Fibroblast of villous mesenchyme (primary cell): Measurements from ENCODE around the gene CCDC14. TPM values are rescaled to one million over a fixed set of nuclear protein-coding genes. Genes with fewer than 3 reads are reported as not detected.
A peak's percentile ranks its signal among the peaks of the same experiment; 100 is the strongest.
"Not testable (repeated sequence)": the region's sequence is repeated elsewhere in the genome, so short reads cannot be mapped to it uniquely, and the experiment has no call there.

Experiments used
- DNase-seq: peaks from one replicate; pipeline ENCODE4 v3.0.0-alpha.2; 2010; ENCODE audit warnings: low read depth
- H3K4me3 ChIP-seq: 2 replicates; pipeline ENCODE4 v1.5.1; 2011; ENCODE audit warnings: low read depth, mild to moderate bottlenecking, low read length
- CTCF ChIP-seq: IDR thresholded peaks from 2 replicates; pipeline ENCODE4 v1.5.1; 2012; ENCODE audit warnings: low read depth, mild to moderate bottlenecking, low read length; ENCODE audit not compliant: insufficient read depth
- total RNA-seq: library from RNA; depleted of rRNA; stranded (reverse); fragments of >200 nt; gene quantifications from 2 replicates; pipeline ENCODE4 v1.2.3, GENCODE V29; 2012

CCDC14 gene
- total RNA-seq, 1 donor: 130 TPM

DNA sequence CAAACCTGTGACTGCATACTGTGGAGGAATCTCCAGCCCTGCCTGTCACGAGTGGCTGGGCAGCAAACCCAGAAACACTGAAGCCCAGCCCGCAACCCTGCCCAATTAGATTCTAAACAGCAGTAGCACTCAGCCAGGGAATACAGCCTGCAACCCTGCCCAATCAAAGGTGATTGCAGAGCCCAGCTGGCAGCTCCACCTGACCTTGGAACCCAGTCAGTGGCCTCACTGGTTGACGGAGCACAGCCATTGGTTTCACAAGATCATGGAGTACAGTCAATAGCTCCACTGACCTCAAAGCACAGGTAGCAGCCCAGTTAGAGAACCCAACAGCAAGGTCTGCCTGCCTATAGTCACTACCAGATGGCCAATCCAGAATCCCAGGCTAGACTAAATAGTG lies 41.7 kb downstream of the CCDC14 start:
- DNase-seq: no peak
- no peak for TF ChIP-seq CTCF

DNA sequence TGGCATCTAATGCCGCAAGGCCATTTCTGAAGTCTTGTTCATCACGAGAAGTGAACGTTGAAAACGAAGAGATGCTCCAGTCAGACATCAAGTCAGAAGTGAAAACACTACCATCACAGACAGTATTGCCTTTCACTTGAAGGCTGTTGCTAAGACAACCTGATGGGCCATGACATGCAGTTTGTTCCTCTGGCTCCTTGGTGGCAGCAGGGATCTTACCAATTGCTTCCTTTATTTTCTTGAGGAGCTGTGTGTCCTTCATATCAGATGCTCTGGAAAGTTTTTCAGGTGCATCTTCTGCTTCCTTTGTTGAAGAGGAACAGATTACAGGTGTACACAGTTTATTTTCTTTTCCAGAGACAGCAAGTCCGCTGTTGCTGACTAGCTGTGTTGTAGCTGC lies 46.2 kb downstream of the CCDC14 start:
- TF ChIP-seq CTCF: no peak
- no peak for DNase-seq
- no peak overlapping the region for H3K4me3 ChIP-seq

More for the DNA sequence above, 41.7 kb downstream of the CCDC14 start:
- no peak overlapping the region for H3K4me3 ChIP-seq

GRCh38 chr3:123909785-123910184 lies 51.2 kb downstream of the CCDC14 start:
- DNase-seq: no peak
- no peak overlapping the region for H3K4me3 ChIP-seq
- TF ChIP-seq CTCF: no peak

DNA sequence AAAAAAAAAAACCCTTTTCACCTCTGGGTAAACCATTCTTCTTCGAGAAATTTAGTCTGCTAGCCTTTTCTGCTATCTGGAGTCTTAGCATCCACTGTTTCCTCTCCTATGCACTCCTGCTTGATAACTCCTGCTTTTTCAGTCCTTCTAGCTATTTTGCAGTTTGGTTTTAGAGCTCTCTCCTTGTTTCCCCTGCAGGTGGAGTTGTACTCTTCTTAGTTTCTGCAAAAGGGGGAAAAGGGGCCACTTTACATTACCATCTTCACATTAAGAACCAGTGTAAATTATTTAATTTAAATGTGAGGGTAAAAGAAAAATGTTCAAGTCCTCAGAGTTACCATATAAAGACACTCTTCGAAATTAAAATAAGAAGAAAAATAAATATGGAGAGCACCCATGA lies 53.3 kb downstream of the CCDC14 start:
- DNase-seq: no peak
- peak; percentile 24 for TF ChIP-seq CTCF
- no peak overlapping the region for H3K4me3 ChIP-seq

DNA sequence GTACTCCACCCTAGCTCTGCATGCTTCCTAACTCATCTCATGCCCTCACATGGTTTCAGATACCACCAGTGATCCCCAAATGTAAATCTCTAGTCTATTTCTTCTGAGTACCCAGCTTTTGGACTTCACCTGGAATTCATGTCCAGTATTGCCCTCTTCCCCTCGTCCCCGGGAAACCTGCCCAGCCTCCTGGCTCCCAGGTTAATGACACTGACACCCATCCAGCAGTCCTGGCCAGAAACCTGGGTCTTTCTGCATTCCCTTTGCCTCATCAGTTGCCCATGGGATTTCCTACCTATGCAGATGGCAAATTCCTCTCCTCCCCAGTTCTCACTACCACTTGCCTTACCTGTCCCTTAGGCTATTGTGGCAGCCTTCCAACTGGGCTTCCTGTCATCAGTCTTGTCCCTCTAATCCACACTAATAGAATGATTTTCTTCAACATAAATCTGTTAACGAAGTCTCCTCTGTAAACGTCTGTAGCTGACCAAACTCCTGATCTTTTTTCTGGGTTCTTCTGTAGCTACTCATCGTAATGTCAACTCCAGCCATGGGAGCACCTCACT lies 61.6 kb downstream of the CCDC14 start:
- TF ChIP-seq CTCF: no peak
- DNase-seq: no peak
- H3K4me3 ChIP-seq: no peak overlapping the region

DNA sequence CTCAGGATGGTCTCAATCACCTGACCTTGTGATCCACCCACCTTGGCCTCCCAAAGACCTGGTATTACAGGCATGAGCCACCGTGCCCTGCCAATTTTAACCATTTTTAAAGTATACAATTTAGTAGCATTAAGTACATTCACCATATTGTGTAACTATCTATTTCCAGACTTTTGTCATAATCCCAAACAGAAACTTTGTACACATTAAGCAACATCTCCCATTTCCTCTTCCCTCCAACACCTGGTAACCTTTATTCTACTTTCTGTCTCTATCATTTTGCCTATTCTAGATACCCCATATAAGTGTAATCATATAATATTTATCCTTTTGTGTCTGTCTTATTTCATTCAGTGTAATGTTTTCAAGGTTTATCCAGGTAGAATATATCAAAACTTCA lies 68.0 kb downstream of the CCDC14 start:
- no peak for TF ChIP-seq CTCF
- DNase-seq: no peak
- no peak overlapping the region for H3K4me3 ChIP-seq

DNA sequence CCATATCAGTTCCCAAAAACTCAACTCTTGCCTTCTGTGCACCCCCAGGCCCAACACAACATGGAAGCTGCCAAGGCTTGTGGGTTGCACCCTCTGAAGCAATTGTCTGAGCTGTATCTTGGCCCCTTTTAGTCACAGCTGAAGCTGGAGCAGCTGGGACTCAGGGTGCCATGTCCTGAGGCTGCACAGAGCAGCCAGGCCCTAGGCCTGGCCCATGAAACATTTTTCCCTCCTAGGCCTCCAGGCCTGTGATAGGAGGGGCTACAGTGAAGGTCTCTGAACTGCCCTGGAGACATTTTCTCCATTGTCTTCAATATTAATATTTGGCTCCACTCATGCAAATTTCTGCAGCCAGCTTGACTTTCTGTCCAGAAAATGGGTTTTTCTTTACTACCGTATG lies 68.8 kb downstream of the CCDC14 start:
- no peak for TF ChIP-seq CTCF
- DNase-seq: no peak
- no peak overlapping the region for H3K4me3 ChIP-seq

DNA sequence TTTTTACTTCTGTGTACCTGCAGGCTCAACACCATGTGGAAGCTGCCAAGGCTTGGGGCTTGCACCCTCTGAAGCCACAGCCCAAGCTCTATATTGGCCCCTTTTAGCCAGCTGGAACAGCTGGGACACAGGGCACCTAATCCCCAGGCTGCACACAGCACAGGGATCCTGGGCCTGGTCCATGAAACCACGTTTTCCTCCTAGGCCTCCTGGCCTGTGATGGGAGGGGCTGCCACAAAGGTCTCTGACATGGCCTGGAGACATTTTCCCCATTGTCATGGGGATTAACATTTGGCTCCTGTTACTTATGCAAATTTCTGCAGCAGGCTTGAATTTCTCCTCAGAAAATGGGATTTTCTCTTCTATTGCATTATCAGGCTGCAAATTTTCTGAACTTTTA lies 70.0 kb downstream of the CCDC14 start:
- not testable (repeated sequence) for DNase-seq, H3K4me3 ChIP-seq

- not testable (repeated sequence) for H3K4me3 ChIP-seq, DNase-seq
Measured at GRCh38 chr3:123890162-123890561, 70.9 kb downstream of the CCDC14 start.
